Sigmoid colon (tissue), 4 donors: ENCODE measurements around the gene HPF1.

Experiments
- CTCF ChIP-seq, 4 experiments: fragments of 450-650 bp in 3 of 4; fragments of 200-600 bp in 1 of 4; IDR thresholded peaks; one replicate each; pipeline ENCODE4 v1.5.1; 2016 to 2019; ENCODE audit warnings: antibody characterized with exemption in 4 of 4, mild to moderate bottlenecking in 3 of 4, moderate library complexity in 2 of 4
- POLR2A ChIP-seq, 2 donors: fragments of 450-650 bp; IDR thresholded peaks; one replicate each; pipeline ENCODE4 v1.6.1; 2016; ENCODE audit warnings: antibody characterized with exemption in 2 of 2, mild to moderate bottlenecking in 2 of 2, moderate library complexity in 2 of 2
- POLR2AphosphoS5 ChIP-seq, 4 donors: sonication (generic); formaldehyde crosslinking; IDR thresholded peaks; one replicate each; pipeline ENCODE4 v1.6.1; 2017; ENCODE audit warnings: antibody characterized with exemption in 4 of 4

- no peak for TF ChIP-seq CTCF (IDR thresholded peaks at IDR 0.05)
- no peak for TF ChIP-seq POLR2AphosphoS5 (IDR thresholded peaks at IDR 0.05)
- no peak for TF ChIP-seq POLR2A (IDR thresholded peaks at IDR 0.05)
These were observed 59.4 kb downstream of the HPF1 start for GRCh38 chr4:169698331-169698730.
